PFSK-1 (cell line): ENCODE measurements around the gene PDGFC.

Source experiments
- FOXP2 ChIP-seq: optimal IDR thresholded peaks from 2 replicates; pipeline ENCODE3; 2011; ENCODE audit warnings: borderline replicate concordance, control low read depth, inconsistent platforms; ENCODE audit not compliant: insufficient read depth; ENCODE audit errors: extremely low read length, extremely low read depth
- POLR2AphosphoS5 ChIP-seq: IDR thresholded peaks from 2 replicates; pipeline ENCODE4 v1.6.1; 2012; ENCODE audit warnings: low read depth, mild to moderate bottlenecking, control low read depth, low read length, moderate library complexity
- SIN3A ChIP-seq: IDR thresholded peaks from 2 replicates; pipeline ENCODE4 v1.6.1; 2012; ENCODE audit warnings: mild to moderate bottlenecking, low read length, moderate library complexity, borderline replicate concordance; ENCODE audit not compliant: insufficient read depth
- TAF1 ChIP-seq: IDR thresholded peaks from 2 replicates; pipeline ENCODE4 v1.6.1; 2012; ENCODE audit warnings: low read length, control low read depth, borderline replicate concordance; ENCODE audit not compliant: insufficient read depth
- TF ChIP-seq, protein P1 (sequence below), 2 experiments: IDR thresholded peaks; 2 replicates each; pipeline versions ENCODE4 v1.6.1 to v1.8.0; 2011 to 2012; ENCODE audit warnings: low read depth in 2 of 2, low read length in 2 of 2, control low read depth in 1 of 2, inconsistent platforms in 1 of 2, mild to moderate bottlenecking in 1 of 2, moderate library complexity in 1 of 2; ENCODE audit not compliant: insufficient read depth in 1 of 2

The PDGFC gene

DNA sequence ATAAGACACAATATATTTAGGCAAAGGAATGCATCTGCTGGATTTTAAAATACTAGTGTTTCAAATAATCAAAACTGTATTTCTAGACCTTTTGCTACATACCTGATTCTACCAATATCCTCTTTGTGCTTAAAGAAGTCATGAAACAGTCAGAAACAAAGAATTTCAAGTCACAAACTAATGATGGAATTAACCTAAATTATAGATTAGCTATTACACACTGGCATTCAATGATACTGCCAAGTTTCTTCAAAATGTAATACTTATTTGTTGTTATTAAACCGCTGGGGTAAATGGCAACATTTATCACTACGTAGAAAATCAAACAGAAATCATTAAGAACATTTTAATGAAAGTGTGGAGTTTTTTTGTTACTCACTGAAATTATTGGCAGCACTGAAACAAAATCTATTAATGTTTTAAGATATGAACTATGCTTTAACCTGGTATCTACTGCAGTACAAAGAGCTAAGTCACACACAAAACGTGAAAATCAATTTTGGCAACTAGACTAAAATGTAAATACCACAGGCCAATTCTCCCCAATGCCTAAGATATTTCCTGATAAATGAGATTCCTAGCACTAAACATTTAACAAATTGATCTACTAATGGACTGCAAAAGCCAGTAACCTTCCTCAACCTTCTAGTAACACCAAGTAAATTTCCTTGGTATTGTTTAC is 19.4 kb downstream of the PDGFC start:
- no peak for TF ChIP-seq SIN3A
- TF ChIP-seq FOXP2: no peak
- TF ChIP-seq, protein P1, sequence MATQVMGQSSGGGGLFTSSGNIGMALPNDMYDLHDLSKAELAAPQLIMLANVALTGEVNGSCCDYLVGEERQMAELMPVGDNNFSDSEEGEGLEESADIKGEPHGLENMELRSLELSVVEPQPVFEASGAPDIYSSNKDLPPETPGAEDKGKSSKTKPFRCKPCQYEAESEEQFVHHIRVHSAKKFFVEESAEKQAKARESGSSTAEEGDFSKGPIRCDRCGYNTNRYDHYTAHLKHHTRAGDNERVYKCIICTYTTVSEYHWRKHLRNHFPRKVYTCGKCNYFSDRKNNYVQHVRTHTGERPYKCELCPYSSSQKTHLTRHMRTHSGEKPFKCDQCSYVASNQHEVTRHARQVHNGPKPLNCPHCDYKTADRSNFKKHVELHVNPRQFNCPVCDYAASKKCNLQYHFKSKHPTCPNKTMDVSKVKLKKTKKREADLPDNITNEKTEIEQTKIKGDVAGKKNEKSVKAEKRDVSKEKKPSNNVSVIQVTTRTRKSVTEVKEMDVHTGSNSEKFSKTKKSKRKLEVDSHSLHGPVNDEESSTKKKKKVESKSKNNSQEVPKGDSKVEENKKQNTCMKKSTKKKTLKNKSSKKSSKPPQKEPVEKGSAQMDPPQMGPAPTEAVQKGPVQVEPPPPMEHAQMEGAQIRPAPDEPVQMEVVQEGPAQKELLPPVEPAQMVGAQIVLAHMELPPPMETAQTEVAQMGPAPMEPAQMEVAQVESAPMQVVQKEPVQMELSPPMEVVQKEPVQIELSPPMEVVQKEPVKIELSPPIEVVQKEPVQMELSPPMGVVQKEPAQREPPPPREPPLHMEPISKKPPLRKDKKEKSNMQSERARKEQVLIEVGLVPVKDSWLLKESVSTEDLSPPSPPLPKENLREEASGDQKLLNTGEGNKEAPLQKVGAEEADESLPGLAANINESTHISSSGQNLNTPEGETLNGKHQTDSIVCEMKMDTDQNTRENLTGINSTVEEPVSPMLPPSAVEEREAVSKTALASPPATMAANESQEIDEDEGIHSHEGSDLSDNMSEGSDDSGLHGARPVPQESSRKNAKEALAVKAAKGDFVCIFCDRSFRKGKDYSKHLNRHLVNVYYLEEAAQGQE (IDR thresholded peaks at IDR 0.05; ENCODE audit: insufficient read depth in 1 of 2, low read depth in 2 of 2, low read length in 2 of 2): no peak
- no peak for TF ChIP-seq TAF1
- no peak for TF ChIP-seq POLR2AphosphoS5

GRCh38 chr4:156950948-156951347 is 20.7 kb downstream of the PDGFC start:
- no peak for TF ChIP-seq POLR2AphosphoS5

- TF ChIP-seq FOXP2 (no peak), SIN3A (no peak), TAF1 (no peak), POLR2AphosphoS5 (no peak)
These were observed 21.5 kb downstream of the PDGFC start for GRCh38 chr4:156950090-156950489.

DNA sequence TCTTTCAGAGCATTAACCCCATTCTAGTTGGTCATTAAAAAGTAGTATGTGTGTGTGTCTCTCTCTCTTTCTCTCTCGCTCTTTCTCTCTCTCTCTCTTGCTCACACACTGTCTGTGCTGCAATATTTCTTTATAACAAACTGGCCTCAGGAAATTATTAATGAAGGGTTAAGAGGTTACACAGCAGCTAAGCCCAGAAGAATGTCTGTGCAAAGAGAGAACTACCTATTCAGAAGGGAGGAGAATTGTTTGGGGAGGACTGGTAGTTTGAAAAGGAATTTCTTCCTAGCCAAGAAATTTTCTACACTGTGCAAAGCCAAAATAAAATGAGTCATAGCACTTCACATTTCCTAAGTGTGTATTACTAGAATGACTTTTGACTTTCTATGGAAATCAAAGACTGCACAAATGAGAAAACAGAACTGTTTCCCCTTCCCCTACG is 22.2 kb downstream of the PDGFC start:
- no peak for TF ChIP-seq FOXP2
- no peak for TF ChIP-seq TAF1
- TF ChIP-seq, protein P1 (IDR thresholded peaks at IDR 0.05; ENCODE audit: insufficient read depth in 1 of 2, low read depth in 2 of 2, low read length in 2 of 2): no peak
- no peak for TF ChIP-seq POLR2AphosphoS5
- no peak for TF ChIP-seq SIN3A

DNA sequence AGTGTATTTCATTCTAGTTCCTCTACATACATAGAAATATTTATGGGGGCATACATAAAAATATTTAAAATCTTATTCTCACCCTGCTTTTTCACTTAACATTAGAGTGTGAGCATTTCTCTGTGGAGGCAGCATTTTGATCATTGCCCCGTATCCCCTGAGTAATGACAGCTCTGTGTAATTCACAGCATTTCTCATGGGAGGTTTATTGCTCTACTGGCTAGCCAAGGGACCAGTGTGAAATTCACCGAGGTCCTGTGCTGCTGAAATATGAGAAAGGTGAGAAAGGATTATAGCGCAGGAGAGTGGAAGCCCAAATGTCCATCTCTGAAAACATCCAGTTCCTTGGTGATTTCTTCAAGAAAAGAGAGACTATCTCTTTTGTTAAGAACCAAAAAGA is 22.9 kb downstream of the PDGFC start:
- TF ChIP-seq POLR2AphosphoS5: no peak

DNA sequence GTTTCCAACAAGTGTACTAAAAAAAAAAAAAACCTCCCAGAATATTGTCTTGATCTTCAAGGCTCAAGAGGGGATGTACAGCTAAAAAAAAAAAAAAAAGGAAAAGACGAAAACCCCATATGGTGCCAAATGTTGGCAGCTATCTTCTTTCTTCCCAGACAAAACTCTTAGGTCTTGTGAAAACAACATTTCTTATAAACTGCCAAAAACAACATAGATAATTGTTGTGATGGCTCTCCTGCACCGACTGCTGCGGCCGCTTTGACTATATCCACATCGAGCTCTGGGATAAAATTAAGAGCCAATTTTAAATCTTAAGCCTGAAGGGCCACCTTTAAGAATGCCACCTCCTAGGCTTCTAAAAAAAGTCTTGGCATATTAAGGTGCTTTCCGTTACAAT is 23.5 kb downstream of the PDGFC start:
- TF ChIP-seq POLR2AphosphoS5: no peak
- TF ChIP-seq FOXP2: no peak
- peak; percentile 69; the same call in 1 of the 2 replicates for TF ChIP-seq SIN3A

DNA sequence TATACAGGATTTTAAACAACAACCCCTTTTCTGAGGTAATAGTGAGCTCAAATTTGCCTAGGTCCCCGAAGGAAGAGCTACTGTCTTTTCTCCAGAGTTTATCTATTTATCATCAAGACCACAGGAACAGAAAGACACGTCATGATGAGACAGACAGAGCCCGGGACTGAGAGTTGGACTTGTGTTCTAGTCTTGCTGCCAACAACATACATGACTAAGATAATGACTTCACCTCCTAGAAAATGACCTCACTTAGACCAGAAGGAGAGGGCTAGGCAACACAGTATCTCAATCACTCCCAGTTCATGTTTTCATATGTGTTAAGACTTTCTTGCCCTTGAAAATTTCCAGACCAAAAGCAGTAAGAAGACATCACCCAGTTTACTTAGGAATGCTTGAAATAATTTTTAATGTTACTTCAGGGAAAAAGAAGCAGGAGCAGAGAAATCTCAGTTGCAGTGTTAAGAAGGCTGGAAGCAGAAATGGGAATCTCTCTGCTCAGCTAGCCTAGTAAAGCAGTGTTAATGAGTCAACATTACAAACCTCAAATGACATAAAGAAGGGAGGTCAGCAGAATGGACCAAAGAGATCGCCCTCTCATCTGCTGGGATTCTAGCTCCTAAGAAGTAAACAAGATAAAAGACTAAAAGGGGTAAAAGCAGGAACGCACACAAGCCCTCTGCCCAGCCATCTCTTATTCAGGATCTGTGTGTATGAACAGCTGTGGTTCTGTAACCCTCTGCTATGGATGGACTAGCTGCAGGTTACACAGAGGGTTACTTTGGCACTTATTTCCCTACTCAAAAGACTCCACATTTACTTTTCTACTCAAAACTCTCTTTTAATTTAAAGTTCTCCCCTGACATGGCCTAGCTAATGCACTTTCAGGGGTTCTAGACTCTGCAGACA is 24.8 kb downstream of the PDGFC start:
- TF ChIP-seq FOXP2: no peak
- 0 out of 2 replicates have a peak, but pooled peaks have one; percentile 53 for TF ChIP-seq TAF1
- TF ChIP-seq, protein P1 (IDR thresholded peaks at IDR 0.05; ENCODE audit: insufficient read depth in 1 of 2, low read depth in 2 of 2, low read length in 2 of 2): peak in 1 of 2 experiments; percentile 59; a peak in 1 of 4 replicates
- peak; percentile 51; the same call in 1 of the 2 replicates for TF ChIP-seq SIN3A
